GM21619 (cell line): ENCODE data around the gene PINLYP.
"Not testable (repeated sequence)": the region's sequence is repeated elsewhere in the genome, so short reads cannot be mapped to it uniquely, and the experiment has no call there.

ENCODE experiments used
- ATAC-seq: cut with Tn5 transposase; IDR thresholded peaks from one replicate; pipeline ENCODE4 v1.9.1; 2021; ENCODE audit not compliant: unreplicated experiment

Gene PINLYP

DNA sequence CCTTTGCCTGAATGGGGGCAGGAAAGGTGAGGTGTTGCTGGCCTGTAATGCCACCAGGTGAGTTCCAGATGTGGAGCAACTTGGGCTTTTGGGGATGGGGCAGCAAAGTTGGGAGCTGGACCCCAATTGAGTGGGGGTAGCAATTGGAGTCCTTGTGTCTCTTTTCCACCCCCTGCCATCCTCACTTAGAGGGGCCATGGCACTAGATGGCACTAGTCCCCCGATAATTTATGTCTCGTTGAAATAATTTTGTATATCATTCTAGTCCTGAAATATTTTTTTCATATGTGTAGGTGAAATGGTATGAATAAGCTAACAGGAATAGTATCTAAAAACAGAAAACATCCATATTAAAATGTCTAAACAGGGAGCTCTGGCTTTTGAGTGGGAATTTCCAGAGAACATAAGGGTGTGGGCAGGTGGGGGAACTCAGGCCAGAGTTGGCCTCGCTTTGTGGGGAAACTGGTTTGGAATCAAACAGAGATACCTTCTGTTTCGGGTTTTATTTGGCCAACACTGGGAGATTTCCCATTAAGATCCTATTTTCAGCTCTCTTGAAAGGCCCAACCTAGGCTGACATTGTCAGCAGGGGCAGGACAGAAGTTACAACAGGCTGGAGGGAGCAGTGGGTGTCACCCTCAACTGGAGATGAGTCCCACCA is 24.2 kb downstream of the PINLYP start:
- ATAC-seq, result no peak

- ATAC-seq, result not testable (repeated sequence)
These were observed 24.7 kb downstream of the PINLYP start for GRCh38 chr19:43600326-43600725.

DNA sequence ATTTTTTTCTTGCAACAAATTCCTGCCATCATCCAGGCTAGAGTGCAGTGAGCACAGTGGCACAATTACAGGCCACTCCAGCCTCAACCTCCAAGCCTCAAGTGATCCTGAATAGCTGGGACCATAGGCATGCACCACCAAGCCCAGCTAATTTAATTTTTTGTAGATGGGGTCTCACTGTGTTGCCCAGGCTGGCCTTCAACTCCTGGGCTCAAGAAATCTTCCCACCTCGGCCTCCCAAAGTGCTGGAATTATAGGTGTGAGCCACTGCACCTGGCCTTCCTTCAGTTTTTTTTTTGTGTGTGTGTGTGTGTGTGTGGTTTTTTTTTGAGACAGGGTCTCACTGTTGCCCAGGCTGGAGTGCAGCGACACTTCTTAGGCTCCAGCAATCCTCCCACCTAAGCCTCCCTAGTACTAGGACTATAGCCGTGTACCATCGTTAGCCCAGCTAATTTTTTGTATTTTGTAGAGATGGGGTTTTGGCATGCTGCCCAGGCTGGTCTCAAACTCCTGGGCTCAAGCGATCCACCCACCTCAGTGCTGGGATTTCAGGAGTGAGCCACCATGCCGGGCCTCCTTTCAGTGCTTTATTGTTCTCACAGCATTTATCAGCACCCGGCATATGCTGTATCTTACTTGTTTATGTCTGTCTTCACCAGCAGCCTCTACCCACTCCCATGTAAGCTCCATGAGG is 30.4 kb downstream of the PINLYP start:
- ATAC-seq, result no peak

DNA sequence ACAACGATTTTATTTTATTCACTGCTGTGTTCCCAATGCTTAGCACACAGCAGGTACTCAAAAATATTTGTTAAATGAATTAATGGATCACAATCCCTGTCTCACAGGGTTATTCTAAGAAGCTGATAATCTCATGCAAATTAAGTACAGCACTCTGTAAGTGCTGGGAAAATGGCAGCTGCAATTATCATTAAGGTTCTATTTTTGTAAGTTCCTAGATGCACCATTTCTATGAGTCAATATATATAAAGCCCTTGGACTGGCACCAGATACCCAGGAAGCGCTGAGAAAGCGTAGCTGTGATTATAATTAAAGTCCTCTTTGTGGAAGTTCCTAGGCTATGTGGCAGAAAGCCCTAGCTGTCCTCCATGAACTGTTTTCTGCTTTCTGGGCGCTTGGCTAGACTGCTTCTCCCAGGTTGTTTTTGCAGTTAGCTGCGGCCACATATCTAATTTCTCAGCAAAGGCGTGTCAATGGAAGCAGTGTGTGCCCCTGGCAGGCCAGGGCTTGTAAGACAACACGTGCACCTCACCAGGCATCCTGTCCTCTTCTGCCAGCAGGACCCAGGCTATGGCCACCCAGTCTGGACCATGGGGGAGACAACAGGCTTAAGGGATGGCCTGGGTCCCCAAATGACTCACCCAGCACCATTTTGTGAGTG is 31.1 kb downstream of the PINLYP start:
- ATAC-seq, result no peak

GRCh38 chr19:43607238-43608205 is 31.9 kb downstream of the PINLYP start:
- ATAC-seq, result no peak

DNA sequence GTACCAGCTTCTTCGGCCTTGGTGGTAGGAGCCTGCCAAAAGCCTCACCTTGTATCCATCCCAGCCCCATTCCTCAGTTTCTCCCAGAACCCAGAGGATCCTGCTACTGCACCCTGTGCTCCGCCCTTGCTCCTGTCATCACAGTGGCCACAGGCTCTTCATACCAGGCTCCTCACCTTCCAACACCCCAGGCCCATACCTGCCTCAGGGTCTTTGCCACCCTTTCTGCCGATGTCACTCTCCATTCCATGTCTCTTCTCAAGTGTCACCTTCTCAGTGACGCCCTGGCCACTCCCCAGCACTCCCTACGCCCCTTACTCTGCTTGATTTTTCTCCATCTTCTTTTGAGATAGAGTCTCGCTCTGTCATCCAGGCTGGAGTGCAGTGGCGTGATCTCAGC is 34.3 kb downstream of the PINLYP start:
- ATAC-seq, result no peak

GRCh38 chr19:43610493-43610892 is 34.9 kb downstream of the PINLYP start:
- ATAC-seq, result no peak

DNA sequence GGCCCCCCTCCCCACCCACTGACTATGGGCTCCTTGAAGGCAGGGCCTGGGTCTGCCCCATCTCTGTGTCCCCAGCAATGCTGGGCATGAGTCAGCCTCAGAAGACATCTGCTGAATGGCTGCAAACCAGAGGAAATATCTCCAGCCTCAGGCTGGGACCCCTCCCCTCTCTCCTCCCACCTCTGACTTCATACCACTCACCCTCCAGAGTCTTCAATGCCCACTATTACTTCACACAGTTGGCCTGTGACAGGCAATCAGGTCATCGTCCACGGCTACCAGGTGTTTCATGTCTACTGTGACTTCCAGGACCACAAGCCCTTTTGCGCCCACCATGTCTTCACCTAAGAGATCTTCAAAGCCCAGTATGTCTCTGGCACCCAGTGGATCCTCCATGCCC is 36.2 kb downstream of the PINLYP start, which contains the start of gene SRRM5:
Gene SRRM5 (plus strand): TSS at position 301 of the 400 bp plus-strand sequence. CDS start 34 bp downstream, at position 335.
- no peak for ATAC-seq

DNA sequence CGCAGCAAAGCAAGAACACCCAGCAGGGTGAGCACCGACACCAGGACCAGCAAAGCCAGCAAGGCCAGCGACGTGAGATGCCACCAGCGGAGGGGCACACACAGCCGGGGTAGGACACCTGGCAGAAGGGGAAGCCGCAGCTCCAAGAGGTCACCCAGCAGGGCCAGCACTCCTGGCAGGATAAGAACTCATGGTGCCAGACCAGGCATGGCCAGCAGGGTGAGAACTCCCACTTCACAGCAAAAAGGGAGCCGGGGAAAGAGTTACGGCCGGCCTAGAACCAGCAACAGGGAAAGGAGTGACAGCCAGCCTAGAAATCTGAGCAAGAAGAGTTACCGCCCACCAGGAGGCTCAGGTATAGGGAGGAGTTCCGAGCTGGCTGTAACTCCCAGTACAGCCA is 36.8 kb downstream of the PINLYP start:
- ATAC-seq, result no peak

GRCh38 chr19:43616306-43616705 is 40.7 kb downstream of the PINLYP start:
- no peak for ATAC-seq

DNA sequence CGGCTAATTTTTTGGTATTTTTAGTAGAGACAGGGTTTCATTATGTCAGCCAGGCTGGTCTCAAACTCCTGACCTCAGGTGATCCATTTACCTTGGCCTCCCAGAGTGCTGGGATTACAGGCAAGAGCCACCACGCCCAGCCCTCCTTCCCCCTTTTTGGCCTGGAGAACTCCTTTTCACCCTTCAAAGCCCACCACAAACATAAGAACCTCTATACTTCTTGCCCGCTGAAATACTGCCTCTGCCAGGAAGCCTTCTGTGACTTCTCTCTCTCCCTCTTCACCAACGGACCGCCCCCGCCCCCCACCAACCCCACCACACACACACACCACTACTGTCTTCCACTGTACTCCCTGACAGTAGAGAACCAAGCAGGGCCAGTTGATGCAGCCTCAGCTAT is 41.4 kb downstream of the PINLYP start:
- ATAC-seq, result no peak

DNA sequence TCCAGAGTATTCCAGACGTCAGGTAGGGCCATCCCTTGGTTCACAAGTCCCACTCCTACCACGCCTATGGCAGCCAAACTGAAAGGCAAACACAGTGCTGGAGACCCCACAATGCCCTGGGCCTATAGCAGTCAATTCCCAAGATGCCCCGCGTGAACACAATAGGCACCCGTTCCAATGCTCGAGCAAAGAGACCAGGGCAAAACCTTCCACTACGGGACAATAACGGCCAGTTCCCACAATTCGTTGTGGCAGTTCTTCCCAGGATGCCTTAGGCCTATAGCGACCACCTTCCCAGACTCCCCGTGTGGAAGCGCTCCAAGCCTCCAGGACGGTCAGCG is 43.3 kb downstream of the PINLYP start:
- ATAC-seq, result peak; percentile 35

GRCh38 chr19:43619262-43620060 is 43.9 kb downstream of the PINLYP start, which contains the start of gene ZNF428:
Gene ZNF428, minus strand, starts transcription at chr19:43619629. Its CDS starts 5,325 bp downstream, at chr19:43614304.
- peak; percentile 69 for ATAC-seq

- peak; percentile 4 for ATAC-seq
These were observed 44.7 kb downstream of the PINLYP start for GRCh38 chr19:43620061-43621001.

- no peak for ATAC-seq
These were observed 46.5 kb downstream of the PINLYP start for GRCh38 chr19:43622070-43622469.

DNA sequence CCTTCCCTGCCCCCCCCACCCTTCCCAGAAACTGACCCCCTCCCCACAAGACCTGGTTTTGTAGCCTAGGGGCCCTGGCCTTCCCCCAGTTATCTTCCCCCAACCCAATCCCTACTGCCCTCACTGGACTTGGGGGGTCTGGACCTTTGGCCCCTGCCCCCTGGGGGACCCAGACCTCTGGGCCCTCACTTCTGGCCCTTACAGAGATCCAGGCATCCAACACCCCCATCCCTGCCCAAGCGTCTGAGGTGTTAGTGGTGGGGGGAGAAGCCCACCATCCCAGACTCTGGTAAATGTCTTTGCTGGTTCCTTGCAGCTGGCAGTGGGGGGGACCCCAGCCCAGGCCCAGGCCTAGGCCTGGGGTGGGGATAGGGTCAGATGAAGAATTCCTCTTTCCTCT is 47.4 kb downstream of the PINLYP start:
- ATAC-seq, result no peak

DNA sequence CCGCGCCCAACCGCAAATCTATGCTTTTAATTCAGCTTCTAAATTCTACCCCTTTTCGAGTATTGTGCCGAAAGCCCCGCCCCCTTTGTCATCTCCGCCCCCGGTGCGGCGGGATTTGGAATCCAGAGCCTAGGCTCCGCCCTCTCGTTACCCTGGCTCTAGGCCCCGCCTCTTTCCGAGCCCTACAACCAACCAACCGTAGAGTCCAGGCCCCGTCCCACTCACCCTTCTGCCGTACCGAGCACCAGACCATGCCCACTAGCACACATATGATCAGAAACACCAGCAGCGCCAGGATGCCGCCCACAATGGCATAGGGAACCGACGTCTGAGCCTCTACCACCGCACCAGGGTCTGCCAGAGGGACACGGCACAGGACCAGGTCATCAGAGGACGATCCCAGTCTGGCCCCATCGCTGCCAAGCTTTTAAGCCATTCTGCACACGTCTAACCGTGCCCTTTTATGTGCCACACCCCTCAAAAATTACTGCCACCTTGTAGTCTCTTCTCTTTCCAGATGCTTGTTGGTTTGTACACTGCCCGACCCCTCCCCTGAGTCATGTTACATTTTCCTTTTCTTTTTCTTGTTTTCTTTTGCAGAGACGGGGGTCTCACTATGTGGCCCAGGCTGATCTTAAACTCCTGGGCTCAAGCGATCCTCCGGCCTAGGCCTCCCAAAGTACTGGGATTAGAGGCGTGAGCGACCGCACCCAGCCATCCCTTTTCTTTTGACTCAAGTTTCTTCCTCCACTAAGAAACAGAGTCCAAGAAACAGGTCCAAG is 48.5 kb downstream of the PINLYP start:
- ATAC-seq, result no peak

GRCh38 chr19:43624933-43625332 is 49.3 kb downstream of the PINLYP start:
- no peak for ATAC-seq
